Measurements from ENCODE around the gene HOXB3.
A peak's percentile ranks its signal among the peaks of the same experiment; 100 is the strongest.
"Not testable (repeated sequence)": the region's sequence is repeated elsewhere in the genome, so short reads cannot be mapped to it uniquely, and the experiment has no call there.

Gene HOXB3

GRCh38 chr17:48545539-48545938, 44.5 kb downstream of the HOXB3 start:
- DNase-seq (ENCODE audit: low read depth in 2 of 2): no peak

DNA sequence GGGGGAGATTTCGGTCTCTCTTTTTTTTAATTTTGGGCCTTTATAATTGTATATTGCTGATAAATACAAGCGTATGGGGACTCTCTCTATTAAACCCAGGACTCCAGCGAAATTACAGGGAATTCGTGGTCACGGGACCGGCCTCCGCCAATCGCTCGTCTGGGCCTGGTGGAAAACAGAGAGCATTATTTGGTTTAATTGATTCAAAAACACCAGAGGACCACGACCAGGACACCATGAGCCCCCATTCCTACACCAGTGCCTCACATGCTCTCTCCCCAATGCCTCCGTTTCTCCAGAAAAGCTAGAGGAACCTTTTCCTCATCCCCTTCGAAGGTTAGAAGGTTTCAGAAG, 45.0 kb downstream of the HOXB3 start, which contains the start of gene HOXB2:
Gene HOXB2 (minus strand): TSS at position 88 of the 354 bp plus-strand sequence. CDS start 198 bp downstream, outside the sequence.
- no peak for DNase-seq (ENCODE audit: low read depth in 2 of 2)

- no peak for DNase-seq (ENCODE audit: low read depth in 2 of 2)
These were observed 45.6 kb downstream of the HOXB3 start for GRCh38 chr17:48544349-48545021.

GRCh38 chr17:48543854-48544348, 46.1 kb downstream of the HOXB3 start:
- DNase-seq (ENCODE audit: low read depth in 2 of 2): no peak

- DNase-seq (ENCODE audit: low read depth in 2 of 2): peak in 1 of 2 donors; percentile 32
These were observed 46.8 kb downstream of the HOXB3 start for GRCh38 chr17:48543107-48543853.

- DNase-seq (ENCODE audit: low read depth in 2 of 2): no peak
These were observed 47.3 kb downstream of the HOXB3 start for GRCh38 chr17:48542698-48543106.

- DNase-seq (ENCODE audit: low read depth in 2 of 2): no peak
These were observed 47.9 kb downstream of the HOXB3 start for GRCh38 chr17:48542114-48542656.

GRCh38 chr17:48541577-48542113, 48.4 kb downstream of the HOXB3 start:
- DNase-seq (ENCODE audit: low read depth in 2 of 2): no peak

GRCh38 chr17:48541036-48541576, 48.9 kb downstream of the HOXB3 start:
- no peak for DNase-seq (ENCODE audit: low read depth in 2 of 2)

- no peak for DNase-seq (ENCODE audit: low read depth in 2 of 2)
These were observed 49.8 kb downstream of the HOXB3 start for GRCh38 chr17:48540213-48540612.

GRCh38 chr17:48539177-48539576, 50.9 kb downstream of the HOXB3 start:
- DNase-seq (ENCODE audit: low read depth in 2 of 2): no peak

GRCh38 chr17:48537316-48537715, 52.7 kb downstream of the HOXB3 start:
- no peak for DNase-seq (ENCODE audit: low read depth in 2 of 2)

- not testable (repeated sequence) for DNase-seq (ENCODE audit: low read depth in 2 of 2)
These were observed 54.1 kb downstream of the HOXB3 start for GRCh38 chr17:48535793-48536559.

- no peak for DNase-seq (ENCODE audit: low read depth in 2 of 2)
These were observed 57.8 kb downstream of the HOXB3 start for GRCh38 chr17:48532261-48532660.

GRCh38 chr17:48530887-48531272, 59.2 kb downstream of the HOXB3 start, which contains the start of gene HOXB1:
TSS of gene HOXB1 (minus strand) at chr17:48531011. CDS start at chr17:48530904, 107 bp downstream.
- no peak for DNase-seq (ENCODE audit: low read depth in 2 of 2)

- no peak for DNase-seq (ENCODE audit: low read depth in 2 of 2)
These were observed 59.7 kb downstream of the HOXB3 start for GRCh38 chr17:48530208-48530886.

DNA sequence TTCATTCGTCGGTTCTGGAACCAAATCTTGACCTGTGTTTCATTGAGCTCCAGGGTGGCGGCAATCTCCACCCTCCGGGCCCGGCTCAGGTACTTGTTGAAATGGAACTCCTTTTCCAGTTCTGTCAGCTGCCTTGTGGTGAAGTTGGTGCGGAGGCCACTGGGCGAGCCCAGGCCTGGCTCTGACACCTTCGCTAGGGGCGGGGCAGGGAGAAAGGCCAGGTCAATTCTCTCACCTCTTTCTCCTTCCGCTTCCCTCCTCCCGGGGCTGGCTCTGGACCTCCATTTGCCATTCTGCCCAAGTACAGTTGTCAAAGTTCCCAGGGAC, 60.4 kb downstream of the HOXB3 start:
- no peak for DNase-seq (ENCODE audit: low read depth in 2 of 2)

DNA sequence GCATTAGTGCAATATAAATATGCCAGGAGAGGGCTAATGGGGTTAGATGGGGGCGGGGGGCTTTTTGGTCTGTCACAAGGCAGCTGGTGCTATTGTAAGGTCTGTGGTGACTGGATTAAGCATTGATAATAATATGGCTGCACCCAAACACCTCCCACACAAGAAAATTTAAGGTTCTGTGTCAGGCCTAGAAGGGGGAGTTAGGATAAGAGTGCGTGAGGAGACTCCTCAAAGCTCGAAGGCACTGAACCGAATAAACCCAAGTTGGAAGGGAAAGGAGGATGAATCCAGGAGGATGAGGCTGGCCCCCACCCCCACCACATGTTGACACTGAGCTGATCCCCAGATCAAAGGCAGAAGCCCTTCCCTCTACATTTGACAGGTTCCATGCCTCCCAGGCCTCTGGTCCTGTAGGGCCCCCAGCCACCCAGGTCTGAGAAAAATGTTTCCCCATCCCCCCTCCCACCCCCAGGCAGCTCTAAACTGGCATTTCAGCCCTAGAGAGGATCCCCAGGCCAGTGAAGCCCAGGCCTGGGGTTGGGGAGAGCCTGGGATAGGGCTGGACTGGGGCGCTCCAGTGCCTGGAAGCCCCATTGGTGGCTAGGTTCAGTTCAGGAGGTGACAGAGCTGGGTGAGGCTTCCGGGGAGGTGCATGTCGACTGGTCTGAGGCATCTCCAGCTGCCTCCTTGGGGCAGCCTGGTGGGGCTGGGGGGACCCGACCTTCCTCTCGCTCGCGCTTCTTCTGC, 60.9 kb downstream of the HOXB3 start:
- no peak for DNase-seq (ENCODE audit: low read depth in 2 of 2)

DNA sequence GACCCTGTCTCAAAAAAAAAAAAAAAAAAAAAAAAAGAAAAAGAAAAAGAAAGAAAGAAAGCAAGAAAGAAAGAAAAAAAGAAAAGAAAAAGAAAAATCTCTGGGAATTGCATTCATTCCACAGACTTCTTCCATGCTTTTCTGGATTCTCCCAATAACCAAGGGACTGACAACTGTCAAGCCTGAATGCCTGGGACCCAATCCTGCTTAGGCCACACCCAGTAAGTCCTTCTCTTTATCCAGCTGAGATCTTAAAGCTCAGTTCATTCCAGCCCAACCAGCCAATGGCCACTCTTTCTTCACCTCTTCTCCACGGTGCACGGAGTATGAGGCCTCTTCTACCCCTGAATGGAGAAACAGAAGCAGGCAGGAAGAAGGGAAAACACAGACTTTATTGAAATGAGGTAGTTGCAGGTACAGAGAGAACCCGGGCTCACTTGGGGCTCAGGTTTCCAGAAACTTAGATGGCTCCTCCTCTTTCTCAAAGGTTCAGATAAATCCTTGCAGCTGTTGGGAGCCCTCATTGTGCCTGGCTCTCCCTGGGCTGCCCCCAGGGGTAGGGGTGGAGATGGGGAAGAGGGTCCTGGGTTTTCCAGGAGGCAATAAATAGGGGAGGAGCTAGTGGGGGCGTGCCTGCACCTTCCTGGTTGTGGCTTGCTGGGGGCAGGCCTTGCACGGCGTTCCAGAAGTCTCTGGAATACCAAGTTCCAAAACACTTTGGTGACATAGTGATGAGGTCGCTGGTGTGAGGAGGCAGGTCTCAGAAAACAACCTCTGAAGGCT, 61.7 kb downstream of the HOXB3 start:
- no peak for DNase-seq (ENCODE audit: low read depth in 2 of 2)

Measured in stimulated activated CD8-positive, alpha-beta memory T cell treated with anti-CD3 and anti-CD28 coated beads, Interleukin-7, amount 100 ng/mL, for 4 hours (primary cell).